Brain microvascular endothelial cell (primary cell): ENCODE measurements around the gene WDR70.

ENCODE experiments used
- DNase-seq: peaks from one replicate; pipeline ENCODE4 v3.0.0-alpha.2; 2020
- H3K27ac ChIP-seq: fragments of 250-450 bp; sonication (Bioruptor Pico); 2 replicates; pipeline ENCODE4 v1.5.1; 2020; ENCODE audit warnings: mild to moderate bottlenecking, moderate library complexity
- H3K27me3 ChIP-seq: fragments of 250-450 bp; sonication (Bioruptor Pico); replicated peaks from 2 replicates; pipeline ENCODE4 v1.5.1; 2020; ENCODE audit warnings: mild to moderate bottlenecking
- H3K36me3 ChIP-seq: fragments of 250-450 bp; sonication (Bioruptor Pico); replicated peaks from 2 replicates; pipeline ENCODE4 v1.5.1; 2020; ENCODE audit warnings: mild to moderate bottlenecking
- H3K4me3 ChIP-seq: 2 replicates; pipeline ENCODE4 v1.5.1; 2011; ENCODE audit warnings: low read depth, mild to moderate bottlenecking, control low read depth, low read length, moderate library complexity
- in situ Hi-C: cut with HindIII; loops from 2 replicates; pipeline ENCODE4 v1.10.0; 2017; ENCODE audit warnings: low sequenced_read_pairs, low pct_ligation_motif_present
- TF ChIP-seq, protein P1 (sequence below): IDR thresholded peaks from 2 replicates; pipeline ENCODE4 v1.5.1; 2011; ENCODE audit warnings: low read depth, mild to moderate bottlenecking, moderate library complexity, low read length, control low read depth, inconsistent platforms; ENCODE audit errors: missing control alignments

WDR70 gene

DNA sequence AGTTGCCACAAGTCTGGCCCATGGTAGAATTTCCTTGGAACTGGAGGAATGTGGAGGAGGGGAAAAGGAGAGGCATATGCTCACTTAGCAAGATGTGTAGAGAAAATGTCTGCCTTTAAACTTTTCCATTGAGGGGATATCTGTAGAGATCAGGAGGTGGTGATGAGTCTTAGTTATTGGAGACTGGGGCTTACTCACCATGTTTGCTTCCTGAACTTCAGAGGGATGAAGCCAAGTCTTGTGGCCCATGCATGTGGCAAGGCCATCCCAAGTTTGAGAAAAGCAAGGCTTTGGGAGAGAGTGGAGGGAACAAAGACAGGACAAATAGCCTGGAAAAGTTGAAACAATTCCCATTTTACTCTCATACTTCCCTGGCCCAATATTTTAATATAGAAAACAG lies 336.2 kb downstream of the WDR70 start:
- DNase-seq: no peak
- no peaks in the 10 kb centered on the region for H3K27me3 ChIP-seq
- TF ChIP-seq, protein P1, sequence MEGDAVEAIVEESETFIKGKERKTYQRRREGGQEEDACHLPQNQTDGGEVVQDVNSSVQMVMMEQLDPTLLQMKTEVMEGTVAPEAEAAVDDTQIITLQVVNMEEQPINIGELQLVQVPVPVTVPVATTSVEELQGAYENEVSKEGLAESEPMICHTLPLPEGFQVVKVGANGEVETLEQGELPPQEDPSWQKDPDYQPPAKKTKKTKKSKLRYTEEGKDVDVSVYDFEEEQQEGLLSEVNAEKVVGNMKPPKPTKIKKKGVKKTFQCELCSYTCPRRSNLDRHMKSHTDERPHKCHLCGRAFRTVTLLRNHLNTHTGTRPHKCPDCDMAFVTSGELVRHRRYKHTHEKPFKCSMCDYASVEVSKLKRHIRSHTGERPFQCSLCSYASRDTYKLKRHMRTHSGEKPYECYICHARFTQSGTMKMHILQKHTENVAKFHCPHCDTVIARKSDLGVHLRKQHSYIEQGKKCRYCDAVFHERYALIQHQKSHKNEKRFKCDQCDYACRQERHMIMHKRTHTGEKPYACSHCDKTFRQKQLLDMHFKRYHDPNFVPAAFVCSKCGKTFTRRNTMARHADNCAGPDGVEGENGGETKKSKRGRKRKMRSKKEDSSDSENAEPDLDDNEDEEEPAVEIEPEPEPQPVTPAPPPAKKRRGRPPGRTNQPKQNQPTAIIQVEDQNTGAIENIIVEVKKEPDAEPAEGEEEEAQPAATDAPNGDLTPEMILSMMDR: no peak
- no peaks in the 10 kb centered on the region for H3K36me3 ChIP-seq
- no peak overlapping the region for H3K4me3 ChIP-seq
- in situ Hi-C loops: no loop called here
- H3K27ac ChIP-seq: no peak overlapping the region

DNA sequence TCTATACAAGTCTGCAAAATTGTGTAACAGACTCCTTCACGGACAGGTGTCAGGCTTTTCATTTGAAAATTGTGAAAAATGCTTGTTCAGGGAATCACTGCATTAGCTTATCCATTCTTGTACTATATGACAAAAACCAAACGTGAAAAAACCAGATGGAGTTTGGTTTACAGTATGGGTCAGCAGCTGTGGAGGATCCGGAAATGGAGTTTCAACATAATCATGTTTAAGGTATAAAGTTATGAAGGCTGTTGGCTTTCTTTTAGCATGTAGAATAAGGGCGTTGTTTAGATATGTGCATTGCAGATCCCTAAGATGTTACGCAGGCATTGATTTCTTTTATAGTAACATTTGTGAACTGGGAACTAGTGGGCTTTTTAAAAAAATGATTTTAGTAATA lies 336.9 kb downstream of the WDR70 start:
- TF ChIP-seq, protein P1: no peak
- in situ Hi-C loops: no loop called here
- no peak overlapping the region for H3K27ac ChIP-seq
- H3K36me3 ChIP-seq: no peaks in the 10 kb centered on the region
- no peaks in the 10 kb centered on the region for H3K27me3 ChIP-seq
- H3K4me3 ChIP-seq: no peak overlapping the region
- DNase-seq: no peak

DNA sequence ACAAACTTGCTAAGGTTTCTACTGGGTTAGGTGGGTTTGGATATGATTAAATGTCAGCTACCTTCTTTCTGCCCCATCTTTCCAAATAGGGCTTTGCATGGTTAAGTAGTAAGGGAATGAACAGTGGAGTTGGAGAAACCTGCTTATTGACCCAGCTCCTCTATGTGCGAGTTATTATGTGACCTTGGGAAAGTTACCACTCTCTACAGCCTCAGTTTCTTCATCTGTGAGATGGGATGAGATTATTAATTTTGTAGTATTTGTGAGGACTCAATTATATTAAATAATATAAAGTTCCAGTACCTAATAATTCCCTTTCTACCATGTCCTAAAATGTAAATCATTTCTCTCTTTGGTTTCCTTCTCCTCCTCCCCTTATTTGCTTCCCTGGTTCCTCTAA lies 337.3 kb downstream of the WDR70 start:
- H3K36me3 ChIP-seq: no peaks in the 10 kb centered on the region
- TF ChIP-seq, protein P1: no peak
- no peak overlapping the region for H3K4me3 ChIP-seq
- in situ Hi-C loops: no loop called here
- no peaks in the 10 kb centered on the region for H3K27me3 ChIP-seq
- no peak for DNase-seq
- no peak overlapping the region for H3K27ac ChIP-seq

DNA sequence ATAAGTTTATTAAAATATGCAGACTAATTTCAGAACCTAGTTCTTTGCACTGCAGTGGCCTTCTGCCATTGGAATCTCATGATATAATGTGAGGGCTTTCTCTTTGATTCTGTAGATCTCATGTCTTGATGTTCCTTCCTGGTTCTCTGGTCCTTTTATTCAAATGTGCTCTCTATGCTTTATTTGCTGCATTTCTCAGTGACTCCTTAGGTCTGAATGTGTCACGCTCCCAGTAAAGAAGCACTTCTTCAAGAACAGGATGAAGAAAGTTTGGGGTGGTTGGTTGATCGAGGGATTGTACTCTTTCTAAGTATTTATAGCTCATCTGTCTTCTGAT lies 338.1 kb downstream of the WDR70 start:
- no peak overlapping the region for H3K4me3 ChIP-seq
- in situ Hi-C loops: no loop called here

DNA sequence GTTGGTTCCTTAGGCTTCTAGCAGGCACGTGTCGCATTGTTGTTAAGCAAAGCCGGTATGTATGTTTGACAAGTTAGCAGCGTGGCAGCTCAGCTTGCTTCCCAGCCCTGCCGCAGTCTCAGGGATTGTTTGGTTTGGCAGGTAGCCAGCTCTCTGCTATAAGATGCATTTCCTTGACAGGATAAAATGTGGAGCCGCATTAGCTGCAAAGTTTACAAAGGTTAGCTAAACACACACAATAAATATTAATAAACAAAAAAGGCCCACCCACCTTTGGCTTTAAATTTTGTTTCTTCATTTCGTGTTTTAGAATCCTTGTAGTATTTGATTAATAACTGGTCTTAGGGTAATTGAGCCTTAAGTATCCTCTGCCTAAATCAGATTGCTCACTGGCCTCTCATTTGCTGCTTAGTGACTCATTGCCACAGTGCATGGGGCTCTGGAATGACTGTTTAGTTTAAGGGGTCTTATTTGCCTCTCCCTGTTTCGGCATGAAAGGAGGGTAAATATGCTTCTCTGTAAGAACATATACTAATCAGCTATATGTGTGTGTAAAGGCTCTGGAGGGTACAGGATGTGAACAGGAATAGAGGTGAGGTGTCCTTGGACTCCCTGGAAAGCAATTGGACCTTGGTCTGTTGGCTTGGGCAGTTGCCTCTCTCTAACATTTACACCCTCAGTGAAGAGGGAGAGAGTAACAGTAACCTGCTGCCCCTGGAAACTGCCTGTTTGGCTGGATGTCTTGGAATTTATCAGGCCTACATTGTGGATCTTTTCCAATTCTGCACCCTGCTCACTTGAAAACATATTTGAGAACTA lies 338.7 kb downstream of the WDR70 start:
- Histone ChIP-seq H3K27ac (peak overlapping the region; percentile 68), H3K4me3 (no peak overlapping the region), H3K36me3 (no peaks in the 10 kb centered on the region), H3K27me3 (no peaks in the 10 kb centered on the region)
- DNase-seq: peak; percentile 94
- TF ChIP-seq, protein P1: no peak
- in situ Hi-C loops: no loop called here

More for the DNA sequence above, 338.1 kb downstream of the WDR70 start:
- TF ChIP-seq, protein P1: no peak
- Histone ChIP-seq H3K36me3 (no peaks in the 10 kb centered on the region), H3K27ac (peak overlapping the region; percentile 68), H3K27me3 (no peaks in the 10 kb centered on the region)
- no peak for DNase-seq

DNA sequence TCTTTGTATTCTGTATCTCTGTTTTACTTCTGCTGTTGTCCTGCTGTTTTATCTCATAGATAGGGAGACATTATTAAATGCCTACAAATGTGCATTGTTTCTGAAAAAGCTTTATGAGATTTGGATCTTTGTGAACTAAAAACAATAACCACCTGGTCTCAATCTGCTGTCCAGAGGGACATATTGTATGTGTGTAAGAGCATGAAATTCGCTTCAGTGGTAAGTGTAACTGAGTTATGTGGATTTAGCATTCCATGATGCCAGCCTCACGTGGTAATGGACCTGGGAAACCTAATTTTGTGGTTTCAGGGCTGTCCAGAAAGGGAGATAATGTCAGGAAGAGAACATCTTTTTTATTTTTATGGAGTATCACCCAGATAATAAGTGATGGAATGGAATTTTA lies 341.4 kb downstream of the WDR70 start:
- in situ Hi-C loops: no loop called here
- no peaks in the 10 kb centered on the region for H3K36me3 ChIP-seq
- DNase-seq: no peak
- H3K27me3 ChIP-seq: no peaks in the 10 kb centered on the region
- TF ChIP-seq, protein P1: no peak
- H3K4me3 ChIP-seq: no peak overlapping the region
- H3K27ac ChIP-seq: peak overlapping the region; percentile 72
